Astrocyte of the spinal cord (primary cell): Measurements from ENCODE around the gene PROB1.
"Not testable (repeated sequence)": the region's sequence is repeated elsewhere in the genome, so short reads cannot be mapped to it uniquely, and the experiment has no call there.

Experiments
- DNase-seq: peaks from one replicate; pipeline ENCODE4 v3.0.0; 2011; ENCODE audit warnings: low read depth, low spot score
- H3K4me3 ChIP-seq: 2 replicates; pipeline ENCODE4 v1.5.1; 2011; ENCODE audit warnings: low read depth, mild to moderate bottlenecking, low read length, moderate library complexity
- in situ Hi-C: cut with HindIII; loops from 2 replicates; pipeline ENCODE4 v1.10.0; 2017; ENCODE audit warnings: low sequenced_read_pairs
- TF ChIP-seq, protein P1 (sequence below): IDR thresholded peaks from 2 replicates; pipeline ENCODE4 v1.5.1; 2012; ENCODE audit warnings: low read depth, mild to moderate bottlenecking, low read length, inconsistent platforms

Gene PROB1, protein sequence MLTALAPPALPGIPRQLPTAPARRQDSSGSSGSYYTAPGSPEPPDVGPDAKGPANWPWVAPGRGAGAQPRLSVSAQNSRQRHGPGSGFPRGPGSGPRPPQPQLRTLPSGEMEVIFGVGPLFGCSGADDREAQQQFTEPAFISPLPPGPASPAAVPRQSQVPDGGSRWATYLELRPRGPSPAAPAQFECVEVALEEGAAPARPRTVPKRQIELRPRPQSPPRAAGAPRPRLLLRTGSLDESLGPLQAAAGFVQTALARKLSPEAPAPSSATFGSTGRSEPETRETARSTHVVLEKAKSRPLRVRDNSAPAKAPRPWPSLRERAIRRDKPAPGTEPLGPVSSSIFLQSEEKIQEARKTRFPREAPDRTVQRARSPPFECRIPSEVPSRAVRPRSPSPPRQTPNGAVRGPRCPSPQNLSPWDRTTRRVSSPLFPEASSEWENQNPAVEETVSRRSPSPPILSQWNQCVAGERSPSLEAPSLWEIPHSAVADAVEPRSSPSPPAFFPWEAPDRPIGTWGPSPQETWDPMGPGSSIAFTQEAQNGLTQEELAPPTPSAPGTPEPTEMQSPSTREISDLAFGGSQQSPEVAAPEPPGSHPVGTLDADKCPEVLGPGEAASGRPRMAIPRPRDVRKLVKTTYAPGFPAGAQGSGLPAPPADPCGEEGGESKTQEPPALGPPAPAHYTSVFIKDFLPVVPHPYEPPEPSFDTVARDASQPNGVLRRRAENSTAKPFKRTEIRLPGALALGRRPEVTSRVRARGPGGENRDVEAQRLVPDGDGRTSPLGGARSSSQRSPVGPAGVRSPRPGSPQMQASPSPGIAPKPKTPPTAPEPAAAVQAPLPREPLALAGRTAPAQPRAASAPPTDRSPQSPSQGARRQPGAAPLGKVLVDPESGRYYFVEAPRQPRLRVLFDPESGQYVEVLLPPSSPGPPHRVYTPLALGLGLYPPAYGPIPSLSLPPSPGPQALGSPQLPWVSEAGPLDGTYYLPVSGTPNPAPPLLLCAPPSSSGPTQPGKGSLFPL

DNA sequence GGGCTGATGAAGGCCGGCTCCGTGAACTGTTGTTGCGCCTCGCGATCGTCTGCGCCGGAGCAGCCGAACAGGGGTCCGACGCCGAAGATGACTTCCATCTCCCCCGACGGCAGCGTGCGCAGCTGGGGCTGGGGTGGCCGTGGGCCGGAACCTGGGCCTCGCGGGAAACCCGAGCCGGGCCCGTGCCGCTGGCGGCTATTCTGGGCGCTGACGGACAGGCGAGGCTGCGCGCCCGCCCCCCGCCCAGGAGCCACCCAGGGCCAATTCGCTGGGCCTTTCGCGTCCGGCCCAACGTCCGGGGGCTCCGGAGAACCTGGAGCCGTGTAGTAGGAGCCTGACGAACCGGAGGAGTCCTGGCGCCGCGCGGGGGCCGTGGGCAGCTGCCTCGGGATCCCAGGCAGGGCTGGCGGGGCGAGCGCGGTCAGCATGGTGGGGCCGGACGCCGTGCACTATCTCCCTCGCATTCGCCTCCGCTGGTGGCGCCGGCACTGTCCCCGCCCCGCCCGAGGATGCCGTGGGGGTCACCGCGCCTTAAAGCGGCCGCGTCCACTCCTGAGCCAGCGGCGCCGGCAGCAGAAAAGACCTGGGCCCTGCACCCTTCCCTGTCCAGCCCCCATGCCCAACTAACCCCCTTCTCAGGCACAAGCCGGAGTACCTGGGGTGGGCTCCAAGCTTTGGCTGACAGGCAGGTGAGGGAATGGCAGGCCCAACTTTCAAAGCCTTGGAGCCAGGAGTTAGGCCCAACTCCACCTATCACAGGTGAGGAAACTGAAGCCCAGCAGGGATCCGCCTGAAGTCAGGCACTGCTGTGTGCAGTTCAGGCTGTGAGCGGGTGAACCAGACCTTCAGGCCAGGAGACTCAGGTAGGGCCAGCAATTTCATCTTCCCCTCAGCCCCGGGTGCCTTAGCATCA is at the start of gene PROB1:
Gene PROB1, minus strand, starts transcription at position 451 of the 913 bp plus-strand sequence. Its CDS starts 23 bp downstream, at position 428.
- in situ Hi-C loops = no loop called here
- DNase-seq = no peak
- H3K4me3 ChIP-seq = peak within 1 kb of the TSS; percentile 32
- TF ChIP-seq, protein P1, sequence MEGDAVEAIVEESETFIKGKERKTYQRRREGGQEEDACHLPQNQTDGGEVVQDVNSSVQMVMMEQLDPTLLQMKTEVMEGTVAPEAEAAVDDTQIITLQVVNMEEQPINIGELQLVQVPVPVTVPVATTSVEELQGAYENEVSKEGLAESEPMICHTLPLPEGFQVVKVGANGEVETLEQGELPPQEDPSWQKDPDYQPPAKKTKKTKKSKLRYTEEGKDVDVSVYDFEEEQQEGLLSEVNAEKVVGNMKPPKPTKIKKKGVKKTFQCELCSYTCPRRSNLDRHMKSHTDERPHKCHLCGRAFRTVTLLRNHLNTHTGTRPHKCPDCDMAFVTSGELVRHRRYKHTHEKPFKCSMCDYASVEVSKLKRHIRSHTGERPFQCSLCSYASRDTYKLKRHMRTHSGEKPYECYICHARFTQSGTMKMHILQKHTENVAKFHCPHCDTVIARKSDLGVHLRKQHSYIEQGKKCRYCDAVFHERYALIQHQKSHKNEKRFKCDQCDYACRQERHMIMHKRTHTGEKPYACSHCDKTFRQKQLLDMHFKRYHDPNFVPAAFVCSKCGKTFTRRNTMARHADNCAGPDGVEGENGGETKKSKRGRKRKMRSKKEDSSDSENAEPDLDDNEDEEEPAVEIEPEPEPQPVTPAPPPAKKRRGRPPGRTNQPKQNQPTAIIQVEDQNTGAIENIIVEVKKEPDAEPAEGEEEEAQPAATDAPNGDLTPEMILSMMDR = no peak

DNA sequence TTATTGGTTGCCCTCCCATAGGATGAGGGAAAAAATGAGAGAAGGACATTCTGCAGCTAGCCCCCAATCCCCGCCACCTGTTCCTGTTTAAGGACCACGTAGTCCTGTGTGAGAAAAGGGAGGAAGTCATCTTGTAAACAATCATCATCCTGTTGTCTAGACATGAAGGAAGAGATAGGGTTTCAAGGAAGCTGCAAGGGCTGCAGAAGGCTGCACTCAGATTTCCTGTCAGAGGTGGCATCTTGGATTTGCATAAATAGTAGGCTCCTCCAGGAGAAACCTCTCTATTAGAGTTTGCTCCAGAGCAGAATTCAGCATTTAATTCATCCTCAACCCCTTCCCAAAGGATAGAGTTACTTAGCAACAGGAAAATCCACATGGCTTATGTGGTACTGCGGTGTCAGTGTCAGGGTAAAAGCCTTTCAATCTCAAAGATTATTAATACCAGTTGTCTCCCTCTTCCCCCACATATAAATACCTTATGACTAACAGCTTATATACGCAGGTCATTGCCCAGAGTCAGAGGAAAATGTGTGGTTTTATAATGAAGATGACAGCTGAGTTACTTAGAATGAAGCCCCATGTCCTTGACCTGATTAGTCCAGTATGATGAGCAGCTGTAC is 49.0 kb upstream of the PROB1 start:
- TF ChIP-seq, protein P1 = no peak
- in situ Hi-C loops = no loop called here
- peak; percentile 72 for DNase-seq
- H3K4me3 ChIP-seq = no peak overlapping the region

DNA sequence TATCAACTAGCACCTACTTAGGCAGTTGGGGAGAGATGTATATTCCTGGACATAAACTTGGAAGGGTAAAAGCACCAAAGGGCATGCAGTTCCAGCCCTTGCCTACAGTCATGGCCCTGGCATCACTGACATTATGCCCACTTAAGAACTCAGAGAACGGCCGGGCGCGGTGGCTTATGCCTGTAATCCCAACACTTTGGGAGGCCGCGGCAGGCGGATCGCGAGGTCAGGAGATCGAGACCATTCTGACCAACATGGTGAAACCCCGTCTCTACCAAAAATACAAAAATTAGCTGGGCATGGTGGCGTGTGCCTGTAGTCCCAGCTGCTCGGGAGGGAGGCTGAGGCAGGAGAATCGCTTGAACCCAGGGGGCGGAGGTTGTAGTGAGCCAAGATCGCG is 45.5 kb upstream of the PROB1 start:
- in situ Hi-C loops, DNase-seq, H3K4me3 ChIP-seq: not testable (repeated sequence)

DNA sequence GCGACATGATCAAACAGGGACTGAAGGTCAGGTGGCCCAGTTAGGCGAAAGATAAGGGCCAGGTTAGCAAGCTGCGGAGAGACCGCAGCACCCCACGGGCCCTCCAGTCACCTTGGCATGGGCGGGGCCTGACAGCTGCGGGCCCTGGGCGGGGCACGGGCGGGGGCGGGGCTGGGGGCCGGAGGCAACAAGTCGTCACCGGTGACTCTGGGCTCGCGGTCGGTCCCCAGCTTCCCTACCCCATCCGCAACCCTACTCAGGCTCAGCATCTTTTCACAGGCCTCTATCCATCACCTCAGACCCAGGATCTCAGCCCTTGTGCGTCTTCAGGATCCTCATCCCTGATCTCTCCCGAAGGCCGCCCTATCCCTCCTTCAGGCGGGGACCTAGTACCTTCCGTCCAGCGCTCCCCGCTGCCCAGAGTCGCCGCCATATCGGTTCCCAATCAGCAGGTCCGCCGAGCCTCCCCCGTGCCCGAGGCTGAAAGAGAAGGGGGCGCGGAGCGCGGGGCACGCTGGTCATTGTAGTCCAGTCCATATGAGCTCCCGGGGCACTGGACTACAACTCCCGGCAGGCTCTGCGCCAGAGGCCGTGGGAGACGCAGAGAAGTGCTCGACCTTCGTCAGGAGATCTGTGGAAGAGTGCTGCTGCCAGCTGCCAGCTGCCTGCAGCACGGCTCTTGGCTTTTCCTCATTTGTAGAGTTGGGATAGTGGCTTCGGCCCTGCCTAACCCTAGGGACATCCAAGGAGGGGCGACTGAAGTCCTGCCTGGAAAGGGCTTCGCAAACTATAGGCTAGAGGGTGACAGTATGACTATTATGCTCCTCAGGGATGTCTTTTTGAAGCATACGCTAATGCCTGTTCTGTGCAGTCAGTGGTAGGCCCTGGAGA is 44.4 kb upstream of the PROB1 start, which contains the start of gene DNAJC18:
Gene DNAJC18, minus strand, starts transcription at position 513 of the 891 bp plus-strand sequence. Its CDS starts 80 bp downstream, at position 433.
- H3K4me3 ChIP-seq = peak within 1 kb of the TSS; percentile 65
- in situ Hi-C loops = no loop called here
- peak; percentile 88 for DNase-seq
- TF ChIP-seq, protein P1 = no peak

DNA sequence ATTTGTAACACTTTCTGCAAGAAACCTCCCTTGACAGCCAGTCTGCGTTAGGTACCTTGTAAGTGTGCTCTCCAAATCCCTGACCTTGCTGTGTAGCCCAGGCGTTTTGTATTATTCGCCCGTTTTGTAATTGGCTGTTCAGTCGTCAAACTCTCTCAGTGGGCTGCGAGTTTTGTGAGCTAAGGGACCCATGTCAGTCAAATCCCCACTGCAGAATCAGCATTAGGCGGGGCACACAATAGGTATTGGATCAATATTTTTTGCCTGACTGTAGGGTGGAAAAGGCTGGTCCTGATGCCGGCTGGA is 43.8 kb upstream of the PROB1 start:
- peak overlapping the region; percentile 65 for H3K4me3 ChIP-seq
- in situ Hi-C loops = no loop called here
- TF ChIP-seq, protein P1 = no peak
- no peak for DNase-seq

DNA sequence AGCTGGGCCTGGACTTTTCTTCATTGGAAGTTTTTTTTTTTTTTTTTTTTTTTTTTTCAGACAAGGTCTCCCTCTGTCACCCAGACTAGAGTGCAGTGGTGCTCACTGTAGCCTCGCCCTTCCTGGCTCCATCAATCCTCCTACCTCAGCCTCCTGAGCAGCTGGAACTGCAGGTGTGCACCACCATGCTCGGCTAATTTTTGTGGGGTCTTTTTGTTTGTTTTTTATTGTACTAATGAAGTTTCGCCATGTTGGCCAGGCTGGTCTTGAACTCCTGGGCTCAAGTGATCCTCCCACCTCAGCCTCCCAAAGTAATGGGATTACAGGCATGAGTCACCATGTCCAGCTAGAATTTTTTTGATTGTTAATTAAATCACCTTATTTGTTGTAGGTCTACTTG is 40.8 kb upstream of the PROB1 start:
- in situ Hi-C loops = no loop called here
- H3K4me3 ChIP-seq = no peak overlapping the region
- DNase-seq = no peak
- TF ChIP-seq, protein P1 = no peak
